ENCODE data around the gene PXDN. TPM values are rescaled to one million over a fixed set of nuclear protein-coding genes. Genes with fewer than 3 reads are reported as not detected.

The PXDN gene
- total and polyA plus RNA-seq, 2 of the 4 experiments (the other 2 are of a cell fraction), result 153 to 332 TPM

DNA sequence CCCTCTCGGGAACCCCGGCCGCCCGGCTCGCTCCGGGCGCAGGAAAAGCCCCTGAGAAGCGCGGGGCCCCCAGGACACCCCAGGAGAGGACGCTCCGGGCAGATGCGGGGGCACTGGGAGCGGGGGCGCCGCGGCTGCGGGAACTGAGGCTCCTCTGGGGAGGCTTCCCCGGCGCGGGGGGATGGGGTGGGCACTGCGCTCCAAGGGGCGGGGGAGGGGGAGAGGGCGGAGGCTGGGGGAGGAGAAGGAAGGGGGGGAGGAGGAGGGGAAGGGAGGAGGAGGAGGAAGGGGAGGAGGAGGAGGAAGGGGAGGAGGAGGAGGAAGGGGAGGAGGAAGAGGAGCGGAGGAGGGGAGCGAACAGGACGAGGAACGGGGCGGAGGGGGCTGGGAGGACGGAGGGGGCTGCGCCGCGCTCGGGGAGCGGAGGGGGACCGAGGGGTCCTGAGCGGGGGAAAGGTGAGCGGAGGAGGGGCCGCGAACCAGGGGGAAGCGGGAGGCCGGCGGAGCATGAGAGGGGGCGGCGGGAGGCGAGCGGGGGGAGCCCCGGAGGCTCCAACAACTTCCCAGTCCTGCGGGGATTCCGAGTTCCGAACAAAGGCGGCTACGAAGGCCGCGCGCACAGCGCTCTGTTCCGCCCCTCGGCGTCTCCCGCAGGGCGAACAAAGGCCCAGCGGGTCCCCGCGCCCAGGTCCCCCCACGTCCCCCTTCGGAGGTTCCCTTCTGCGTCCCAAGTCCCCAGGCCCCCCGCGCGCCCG lies 742 bp downstream of the PXDN start:
- H3K9ac ChIP-seq (ENCODE audit: low read depth, low read length), result peak overlapping the region; percentile 75
- peak overlapping the region; percentile 76 for H2BK5ac ChIP-seq (ENCODE audit: low read depth, low read length, poor library complexity, severe bottlenecking)
- intact Hi-C loops (cut with micrococcal nuclease) (loop anchor here (1.0 to 5.0 kb wide), 5 partner anchors 36 to 1066 kb away; partner anchors contain the start of gene TMEM18), in situ Hi-C loops (cut with MboI; ENCODE audit: low sequenced_read_pairs) (no loop called here), dilution Hi-C loops (cut with HindIII; ENCODE audit: low sequenced_read_pairs, unreplicated experiment) (no loop called here)
- peaks cover 46% of the 10 kb centered on the region for H4K20me1 ChIP-seq (ENCODE audit: insufficient read depth, low read length)
- H3K27ac ChIP-seq (ENCODE audit: insufficient read depth, low read length), result peak overlapping the region; percentile 97
- peak overlapping the region; percentile 52 for H3K4me3 ChIP-seq (ENCODE audit: insufficient read depth, low read depth, low read length)
- H3K4ac ChIP-seq (ENCODE audit: low read depth, low read length), result peak overlapping the region; percentile 92
- H3K79me1 ChIP-seq (ENCODE audit: low read depth in 1 of 2, low read length in 2 of 2), result peaks cover 5 to 54% of the 10 kb centered on the region in 2 experiments; a peak in 3 of 4 replicates
- peaks cover 13% of the 10 kb centered on the region for H3K36me3 ChIP-seq (ENCODE audit: control insufficient read depth, insufficient read depth, low read length)
- no peaks in the 10 kb centered on the region for H3K9me3 ChIP-seq (ENCODE audit: control insufficient read depth, insufficient read depth, low read length)
- no peak for TF ChIP-seq MAZ (IDR thresholded peaks at IDR 0.05; ENCODE audit: borderline replicate concordance, low read depth, low read length)
- peak; percentile 18; the same call in 1 of the 2 replicates for TF ChIP-seq POLR2A (IDR thresholded peaks at IDR 0.05; ENCODE audit: low read depth, low read length)
- peak overlapping the region; percentile 21; the same call in 1 of the 2 replicates for H3K18ac ChIP-seq (ENCODE audit: low read depth, low read length)
- peaks cover 35% of the 10 kb centered on the region for H3K4me1 ChIP-seq (ENCODE audit: control insufficient read depth, insufficient read depth, low read length)
- peak overlapping the region; percentile 82 for H3K56ac ChIP-seq (ENCODE audit: extremely low read depth, insufficient read depth, low read length)
- H4K91ac ChIP-seq (ENCODE audit: insufficient read depth, low read depth, low read length), result peak overlapping the region; percentile 46; the same call in 1 of the 2 replicates
- peak overlapping the region; percentile 95 for H2AK9ac ChIP-seq (replicated peaks; ENCODE audit: low read depth, low read length, poor library complexity)
- H4K5ac ChIP-seq (ENCODE audit: low read depth, low read length), result no peak overlapping the region; the same call in 1 of the 2 replicates
- ATAC-seq (ENCODE audit: low read depth) (peak; percentile 36), DNase-seq (peak; percentile 56)
- ChIA-PET CTCF (no interaction called here), POLR2A (ENCODE audit: unreplicated experiment) (no interaction called here)
- H3K23ac ChIP-seq (ENCODE audit: low read depth, low read length), result no peak overlapping the region
- H3K27me3 ChIP-seq (ENCODE audit: control insufficient read depth, insufficient read depth, low read length), result no peaks in the 10 kb centered on the region
- H3K4me2 ChIP-seq (ENCODE audit: low read depth, low read length), result no peak overlapping the region; the same call in 1 of the 2 replicates
- peak overlapping the region; percentile 46 for H2AK5ac ChIP-seq (ENCODE audit: low read depth, low read length)
- no peak overlapping the region for H2BK20ac ChIP-seq (ENCODE audit: low read depth, low read length)
- peaks cover 35% of the 10 kb centered on the region for H3K9me1 ChIP-seq (ENCODE audit: insufficient read depth, low read length)
- peak overlapping the region; percentile 77 for H2BK120ac ChIP-seq (ENCODE audit: low read depth, low read length)
- H3K14ac ChIP-seq (replicated peaks; ENCODE audit: low read depth, low read length), result peak overlapping the region; percentile 91
- 0% methylated on average over 11 of the region's 71 CpGs; no CpG with 5 or more reads in 1 of the 2 experiments for WGBS, 2 experiments (ENCODE audit: extremely low coverage in 2 of 2, insufficient read length in 1 of 2)
- H2AFZ ChIP-seq (replicated peaks; ENCODE audit: low read length, poor library complexity), result peak overlapping the region; percentile 82
- BruUV-seq (replicated peaks), result no TSS peak
- peak overlapping the region; percentile 62 to 86; a peak in 3 of 4 replicates for H4K8ac ChIP-seq (ENCODE audit: low read depth in 2 of 2, low read length in 2 of 2)
- H2BK15ac ChIP-seq (ENCODE audit: low read depth, low read length), result no peak overlapping the region
